ENCODE results near the gene SLC2A4.
A peak's percentile ranks its signal among the peaks of the same experiment; 100 is the strongest.

DNA sequence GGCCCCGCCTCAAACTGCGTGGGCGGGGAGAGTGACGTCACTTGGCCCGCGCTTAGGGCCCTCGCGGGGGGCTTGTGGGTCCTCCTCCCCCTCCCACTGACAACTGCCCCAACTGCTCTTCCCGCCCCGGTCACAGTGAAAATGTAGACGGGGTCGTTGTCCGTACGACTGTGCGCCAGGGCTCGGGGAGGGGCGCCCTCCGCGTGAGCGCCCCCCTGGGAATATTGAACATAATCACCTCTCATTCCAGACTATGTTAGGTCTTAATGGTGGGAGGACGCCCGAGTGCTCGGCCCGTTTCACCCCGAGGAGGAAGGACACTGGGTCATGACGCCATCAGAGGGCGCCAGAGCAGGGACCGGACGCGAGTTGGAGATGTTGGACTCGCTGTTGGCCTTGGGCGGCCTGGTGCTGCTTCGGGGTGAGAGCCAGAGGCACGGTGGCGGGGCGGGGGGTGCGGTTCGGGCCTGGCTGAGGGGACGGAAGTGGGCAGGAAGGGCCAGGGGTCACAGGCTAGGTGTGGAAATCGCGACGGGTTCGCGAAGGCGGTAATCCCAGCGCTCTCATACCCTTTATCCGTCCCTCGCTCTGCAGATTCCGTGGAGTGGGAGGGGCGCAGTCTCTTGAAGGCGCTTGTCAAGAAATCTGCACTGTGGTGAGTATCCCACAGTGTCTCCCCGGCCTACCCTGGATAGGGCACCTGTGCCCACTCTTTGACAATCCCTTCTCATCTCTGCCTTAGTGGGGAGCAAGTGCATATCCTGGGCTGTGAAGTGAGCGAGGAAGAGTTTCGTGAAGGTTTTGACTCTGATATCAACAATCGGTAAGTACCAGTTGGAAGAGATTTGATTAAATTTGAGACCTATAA lies 29.1 kb upstream of the SLC2A4 start, which contains the start of gene ELP5:
- TF ChIP-seq POLR2A (IDR thresholded peaks at IDR 0.05; ENCODE audit: low read depth, low read length) (peak; percentile 88), MXI1 (IDR thresholded peaks at IDR 0.05; ENCODE audit: borderline replicate concordance, low read depth, low read length) (peak; percentile 84; the same call in 1 of the 2 replicates), SMC3 (IDR thresholded peaks at IDR 0.05; ENCODE audit: low read depth, low read length) (no peak; the same call in 1 of the 2 replicates), CEBPB (IDR thresholded peaks at IDR 0.05; ENCODE audit: low read depth, low read length) (no peak), RCOR1 (IDR thresholded peaks at IDR 0.05; ENCODE audit: insufficient replicate concordance, low read length) (no peak), RFX5 (IDR thresholded peaks at IDR 0.05; ENCODE audit: low read depth, low read length) (no peak), BHLHE40 (IDR thresholded peaks at IDR 0.05; ENCODE audit: low read depth, low read length) (no peak), NFE2L2 (IDR thresholded peaks at IDR 0.05; ENCODE audit: low read depth, low read length) (no peak)
- TF ChIP-seq, protein P1, sequence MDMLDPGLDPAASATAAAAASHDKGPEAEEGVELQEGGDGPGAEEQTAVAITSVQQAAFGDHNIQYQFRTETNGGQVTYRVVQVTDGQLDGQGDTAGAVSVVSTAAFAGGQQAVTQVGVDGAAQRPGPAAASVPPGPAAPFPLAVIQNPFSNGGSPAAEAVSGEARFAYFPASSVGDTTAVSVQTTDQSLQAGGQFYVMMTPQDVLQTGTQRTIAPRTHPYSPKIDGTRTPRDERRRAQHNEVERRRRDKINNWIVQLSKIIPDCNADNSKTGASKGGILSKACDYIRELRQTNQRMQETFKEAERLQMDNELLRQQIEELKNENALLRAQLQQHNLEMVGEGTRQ (IDR thresholded peaks at IDR 0.05; ENCODE audit: low read depth, low read length): 0 out of 2 replicates have a peak, but pooled peaks have one; percentile 2
- TF ChIP-seq, protein P2, sequence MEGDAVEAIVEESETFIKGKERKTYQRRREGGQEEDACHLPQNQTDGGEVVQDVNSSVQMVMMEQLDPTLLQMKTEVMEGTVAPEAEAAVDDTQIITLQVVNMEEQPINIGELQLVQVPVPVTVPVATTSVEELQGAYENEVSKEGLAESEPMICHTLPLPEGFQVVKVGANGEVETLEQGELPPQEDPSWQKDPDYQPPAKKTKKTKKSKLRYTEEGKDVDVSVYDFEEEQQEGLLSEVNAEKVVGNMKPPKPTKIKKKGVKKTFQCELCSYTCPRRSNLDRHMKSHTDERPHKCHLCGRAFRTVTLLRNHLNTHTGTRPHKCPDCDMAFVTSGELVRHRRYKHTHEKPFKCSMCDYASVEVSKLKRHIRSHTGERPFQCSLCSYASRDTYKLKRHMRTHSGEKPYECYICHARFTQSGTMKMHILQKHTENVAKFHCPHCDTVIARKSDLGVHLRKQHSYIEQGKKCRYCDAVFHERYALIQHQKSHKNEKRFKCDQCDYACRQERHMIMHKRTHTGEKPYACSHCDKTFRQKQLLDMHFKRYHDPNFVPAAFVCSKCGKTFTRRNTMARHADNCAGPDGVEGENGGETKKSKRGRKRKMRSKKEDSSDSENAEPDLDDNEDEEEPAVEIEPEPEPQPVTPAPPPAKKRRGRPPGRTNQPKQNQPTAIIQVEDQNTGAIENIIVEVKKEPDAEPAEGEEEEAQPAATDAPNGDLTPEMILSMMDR (conservative IDR thresholded peaks at IDR 0.05; ENCODE audit: low read depth, low read length): 0 out of 2 replicates have a peak, but pooled peaks have one; percentile 19
- TF ChIP-seq, protein P3, sequence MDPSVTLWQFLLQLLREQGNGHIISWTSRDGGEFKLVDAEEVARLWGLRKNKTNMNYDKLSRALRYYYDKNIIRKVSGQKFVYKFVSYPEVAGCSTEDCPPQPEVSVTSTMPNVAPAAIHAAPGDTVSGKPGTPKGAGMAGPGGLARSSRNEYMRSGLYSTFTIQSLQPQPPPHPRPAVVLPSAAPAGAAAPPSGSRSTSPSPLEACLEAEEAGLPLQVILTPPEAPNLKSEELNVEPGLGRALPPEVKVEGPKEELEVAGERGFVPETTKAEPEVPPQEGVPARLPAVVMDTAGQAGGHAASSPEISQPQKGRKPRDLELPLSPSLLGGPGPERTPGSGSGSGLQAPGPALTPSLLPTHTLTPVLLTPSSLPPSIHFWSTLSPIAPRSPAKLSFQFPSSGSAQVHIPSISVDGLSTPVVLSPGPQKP (IDR thresholded peaks at IDR 0.05; ENCODE audit: borderline replicate concordance, low read depth, low read length): no peak

Data from IMR-90 (cell line).